GM12892 (cell line): ENCODE results near the gene DSE.

Source experiments
- DNase-seq: peaks from one replicate; pipeline ENCODE4 v3.0.0; 2011; ENCODE audit not compliant: insufficient read length
- FAIRE-seq: peaks from 2 replicates; lab custom pipeline; 2011; peaks lifted over from hg19 to GRCh38; lab: Jason Lieb, UNC
- POLR2A ChIP-seq: IDR thresholded peaks from 2 replicates; pipeline ENCODE4 v1.6.1; 2011; ENCODE audit warnings: low read depth, low read length, control low read depth
- POLR2AphosphoS5 ChIP-seq: IDR thresholded peaks from 2 replicates; pipeline ENCODE4 v1.6.1; 2011; ENCODE audit warnings: low read depth, low read length, control low read depth
- TAF1 ChIP-seq: IDR thresholded peaks from 2 replicates; pipeline ENCODE4 v1.6.1; 2011; ENCODE audit warnings: low read depth, mild to moderate bottlenecking, control low read depth, low read length, borderline replicate concordance

DSE gene

GRCh38 chr6:116395647-116396046, 24.9 kb downstream of the DSE start:
- TF ChIP-seq TAF1 (no peak), POLR2AphosphoS5 (no peak), POLR2A (no peak)
- no peak for FAIRE-seq
- no peak for DNase-seq

- TF ChIP-seq POLR2A: no peak
- no peak for TF ChIP-seq TAF1
- no peak for TF ChIP-seq POLR2AphosphoS5
- DNase-seq (no peak), FAIRE-seq (peak; percentile 60)
Observed at GRCh38 chr6:116396441-116396840, 25.7 kb downstream of the DSE start.

GRCh38 chr6:116397914-116398313, 27.2 kb downstream of the DSE start:
- no peak for FAIRE-seq

GRCh38 chr6:116398316-116399010, 27.7 kb downstream of the DSE start:
- DNase-seq: no peak
- no peak for FAIRE-seq
- TF ChIP-seq POLR2A (no peak), POLR2AphosphoS5 (no peak), TAF1 (no peak)

More at GRCh38 chr6:116397914-116398313, 27.2 kb downstream of the DSE start:
- no peak for DNase-seq
- TF ChIP-seq TAF1 (no peak), POLR2AphosphoS5 (no peak), POLR2A (no peak)

- no peak for TF ChIP-seq TAF1
- FAIRE-seq: no peak
- no peak for DNase-seq
Observed at GRCh38 chr6:116399287-116399686, 28.5 kb downstream of the DSE start.

GRCh38 chr6:116400328-116400727, 29.6 kb downstream of the DSE start:
- no peak for TF ChIP-seq POLR2A
- TF ChIP-seq TAF1: no peak
- no peak for TF ChIP-seq POLR2AphosphoS5
- FAIRE-seq: no peak
- DNase-seq: no peak

- TF ChIP-seq POLR2AphosphoS5 (no peak), POLR2A (no peak), TAF1 (no peak)
- DNase-seq: no peak
- peak; percentile 9 for FAIRE-seq
Observed at GRCh38 chr6:116402108-116402937, 31.6 kb downstream of the DSE start.

- no peak for FAIRE-seq
- TF ChIP-seq TAF1 (no peak), POLR2A (no peak), POLR2AphosphoS5 (no peak)
- DNase-seq: no peak
Observed at GRCh38 chr6:116403205-116403604, 32.5 kb downstream of the DSE start.

GRCh38 chr6:116404696-116405095, 33.9 kb downstream of the DSE start:
- TF ChIP-seq POLR2A: no peak
- TF ChIP-seq TAF1: no peak
- TF ChIP-seq POLR2AphosphoS5: no peak
- DNase-seq (no peak), FAIRE-seq (peak; percentile 63)

GRCh38 chr6:116405138-116405537, 34.4 kb downstream of the DSE start:
- DNase-seq: no peak
- FAIRE-seq: peak; percentile 96
- 0 out of 2 replicates have a peak, but pooled peaks have one; percentile 7 for TF ChIP-seq TAF1
- TF ChIP-seq POLR2A: no peak

- DNase-seq (no peak), FAIRE-seq (peak; percentile 75)
- no peak for TF ChIP-seq TAF1
- TF ChIP-seq POLR2AphosphoS5: no peak
- no peak for TF ChIP-seq POLR2A
Observed at GRCh38 chr6:116405652-116406356, 35.1 kb downstream of the DSE start.

GRCh38 chr6:116406678-116407345, 36.1 kb downstream of the DSE start:
- TF ChIP-seq POLR2AphosphoS5 (no peak), POLR2A (no peak), TAF1 (no peak)
- FAIRE-seq (peak; percentile 60), DNase-seq (no peak)
